Measurements from ENCODE around the gene ZNF101.

DNA sequence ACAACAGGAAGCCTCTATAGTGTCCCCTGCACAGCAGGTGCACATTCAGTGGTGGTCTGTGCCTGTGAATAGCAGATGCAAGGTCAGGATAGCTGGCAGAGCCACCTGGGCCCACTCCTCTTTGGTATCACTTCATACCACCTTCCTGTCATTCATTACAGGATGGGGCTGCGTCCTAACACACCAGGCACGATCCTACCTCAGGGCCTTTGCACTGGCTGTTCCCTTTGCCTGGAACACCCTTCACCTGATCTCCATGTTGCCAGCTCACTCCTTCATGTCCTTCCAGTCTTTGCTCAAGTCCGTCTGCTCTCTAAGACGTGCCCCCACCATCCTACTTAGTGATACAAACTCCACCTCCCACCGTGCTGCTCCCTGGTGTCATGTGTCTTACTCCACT is 36.0 kb upstream of the ZNF101 start:
- TF ChIP-seq CTCF (IDR thresholded peaks at IDR 0.05; ENCODE audit: insufficient read depth, low read length) = no peak
- TF ChIP-seq SPI1 (IDR thresholded peaks at IDR 0.05; ENCODE audit: borderline replicate concordance, low read depth) = no peak
- TF ChIP-seq REST (IDR thresholded peaks at IDR 0.05; ENCODE audit: insufficient replicate concordance, low read depth) = no peak
- TF ChIP-seq POLR2AphosphoS5 (IDR thresholded peaks at IDR 0.05; ENCODE audit: low read depth) = no peak
- no peak for TF ChIP-seq GABPA (IDR thresholded peaks at IDR 0.05; ENCODE audit: low read depth)

Measured in HL-60 (cell line).